Lung (tissue), 12 donors: ENCODE data around the gene NHS. TPM values are rescaled to one million over a fixed set of nuclear protein-coding genes. Genes with fewer than 3 reads are reported as not detected.

Source experiments
- ATAC-seq: fragments of 200-7000 bp; cut with Tn5 transposase; one replicate; pipeline ENCODE4 v1.9.1; 2020; ENCODE audit warnings: moderate number of reproducible peaks; ENCODE audit not compliant: insufficient read depth, low FRiP score
- DNase-seq, 3 donors: peaks; one replicate each; pipeline ENCODE4 v3.0.0-alpha.2; 2013 to 2017
- H3K27ac ChIP-seq, 2 donors: one replicate each; pipeline ENCODE4 v1.5.1; 2013; ENCODE audit warnings: mild to moderate bottlenecking in 2 of 2, moderate library complexity in 2 of 2, control low read depth in 1 of 2, inconsistent platforms in 1 of 2, low read depth in 1 of 2, low read length in 1 of 2
- H3K27me3 ChIP-seq, 3 donors: one replicate each; pipeline ENCODE4 v1.5.1; 2013; ENCODE audit warnings: low read length in 2 of 3; ENCODE audit not compliant: control insufficient read depth in 3 of 3, insufficient read depth in 3 of 3
- H3K36me3 ChIP-seq, 4 donors: one replicate each; pipeline ENCODE4 v1.5.1; 2013; ENCODE audit warnings: low read length in 4 of 4, mild to moderate bottlenecking in 1 of 4, moderate library complexity in 1 of 4; ENCODE audit not compliant: control insufficient read depth in 4 of 4, insufficient read depth in 4 of 4
- H3K4me1 ChIP-seq, 5 donors: one replicate each; pipeline ENCODE4 v1.5.1; 2013; ENCODE audit warnings: low read length in 5 of 5, mild to moderate bottlenecking in 2 of 5, moderate library complexity in 1 of 5; ENCODE audit not compliant: control insufficient read depth in 5 of 5, insufficient read depth in 5 of 5
- H3K4me3 ChIP-seq: one replicate; pipeline ENCODE4 v1.5.1; 2013; ENCODE audit warnings: mild to moderate bottlenecking, control low read depth, moderate library complexity
- H3K9ac ChIP-seq, 2 donors: one replicate each; pipeline ENCODE4 v1.5.1; 2013; ENCODE audit warnings: low read length in 2 of 2, control low read depth in 1 of 2; ENCODE audit not compliant: insufficient read depth in 1 of 2
- H3K9me3 ChIP-seq, 4 donors: one replicate each; pipeline ENCODE4 v1.5.1; 2013; ENCODE audit warnings: low read length in 3 of 4, mild to moderate bottlenecking in 1 of 4, moderate library complexity in 1 of 4; ENCODE audit not compliant: control insufficient read depth in 4 of 4, insufficient read depth in 3 of 4
- CTCF ChIP-seq: IDR thresholded peaks from 2 replicates; pipeline ENCODE4 v1.5.1; 2012; ENCODE audit warnings: mild to moderate bottlenecking; ENCODE audit errors: control extremely low read depth, extremely low read depth
- WGBS, 2 donors: extraction: QIAGEN DNeasy Blood & Tissue Kit; methylation state at CpG; one replicate each; pipeline ENCODE4 v1.1.7; 2013; 5-methylcytosine and 5-hydroxymethylcytosine counted together
- polyA plus RNA-seq, 2 donors: library from polyadenylated mRNA; stranded (reverse); fragments of 200-250 nt; gene quantifications; one replicate each; pipeline ENCODE4 v1.2.1, GENCODE V29; 2013
- total RNA-seq, 2 donors: library from RNA; depleted of rRNA in 1 of 2; stranded (reverse); fragments of >200 nt in 1 of 2; gene quantifications; one replicate each; pipeline ENCODE4 v1.2.1, GENCODE V29; 2014 to 2021
- donor health status: control.
- donor health status: control.
- donor health status: Bipolar disorder and iron deficiency.
- donor health status: healthy.
- donor health status: DM: yes; HTN: yes; CAD: no.

The NHS gene
- total and polyA plus RNA-seq, 4 donors: 0.46 to 2.0 (median 1.4) TPM

DNA sequence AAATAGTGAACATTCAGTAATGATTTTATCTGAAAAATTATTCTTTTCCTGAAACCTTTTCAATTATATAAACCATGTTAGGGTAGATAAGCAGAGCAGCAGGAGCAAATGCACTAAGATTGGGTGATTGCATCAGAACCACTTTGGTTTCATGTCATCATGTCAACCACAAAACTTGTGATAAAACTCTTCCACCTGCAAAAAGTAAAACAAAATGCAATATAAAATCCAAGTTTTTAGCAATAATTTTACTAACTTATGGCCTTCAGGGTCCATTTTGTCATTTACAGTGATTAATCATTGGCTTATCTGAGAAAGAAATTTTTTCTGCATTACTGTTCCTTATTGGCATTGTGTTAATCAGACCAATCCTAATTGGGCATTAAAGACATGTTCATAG is 42.4 kb downstream of the NHS start:
- no peak for ATAC-seq
- no peaks in the 10 kb centered on the region for H3K9me3 ChIP-seq

DNA sequence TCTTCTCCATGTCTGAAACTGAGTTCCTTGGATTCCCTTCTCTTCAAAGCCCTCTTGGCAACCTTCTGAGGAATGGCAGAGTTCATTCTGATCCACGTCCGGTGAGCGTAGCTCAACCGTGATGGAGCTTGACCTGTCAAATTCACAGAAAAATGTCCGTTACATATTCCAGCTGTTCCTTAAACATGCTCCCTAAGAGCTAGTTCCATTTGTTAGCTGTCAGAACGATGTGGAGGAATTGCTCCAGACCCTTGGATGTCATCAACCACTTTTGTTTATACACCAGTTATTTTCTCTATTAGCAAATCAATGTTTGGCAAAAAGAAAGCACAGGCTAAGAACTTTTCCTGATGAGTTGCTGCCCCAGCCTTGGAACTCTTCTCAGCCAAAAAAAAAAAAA is 50.1 kb downstream of the NHS start:
- no peak overlapping the region for H3K27ac ChIP-seq
- no peak overlapping the region for H3K9ac ChIP-seq
- WGBS, 2 donors: 70 to 85% methylated on average over 6 of the region's 6 CpGs
- peaks cover 0 to 34% (median 19%) of the 10 kb centered on the region in 3 donors for H3K27me3 ChIP-seq
- ATAC-seq (no peak), DNase-seq (peak in 2 of 3 donors; percentile 52 to 80)
- no peak for TF ChIP-seq CTCF
- H3K36me3 ChIP-seq: no peaks in the 10 kb centered on the region
- no peak overlapping the region for H3K4me3 ChIP-seq
- H3K4me1 ChIP-seq: peaks cover 0 to 2% (median 0%) of the 10 kb centered on the region in 5 donors
- peaks cover 0 to 1% (median 0%) of the 10 kb centered on the region in 4 donors for H3K9me3 ChIP-seq

More for the DNA sequence above, 42.4 kb downstream of the NHS start:
- H3K27me3 ChIP-seq: peaks cover 2 to 52% (median 38%) of the 10 kb centered on the region in 3 donors
- no peak overlapping the region for H3K9ac ChIP-seq
- H3K4me1 ChIP-seq: peaks cover 0 to 8% (median 0%) of the 10 kb centered on the region in 5 donors
- DNase-seq: no peak
- no peak for TF ChIP-seq CTCF
- H3K27ac ChIP-seq: no peak overlapping the region
- H3K4me3 ChIP-seq: no peak overlapping the region
- H3K36me3 ChIP-seq: no peaks in the 10 kb centered on the region

DNA sequence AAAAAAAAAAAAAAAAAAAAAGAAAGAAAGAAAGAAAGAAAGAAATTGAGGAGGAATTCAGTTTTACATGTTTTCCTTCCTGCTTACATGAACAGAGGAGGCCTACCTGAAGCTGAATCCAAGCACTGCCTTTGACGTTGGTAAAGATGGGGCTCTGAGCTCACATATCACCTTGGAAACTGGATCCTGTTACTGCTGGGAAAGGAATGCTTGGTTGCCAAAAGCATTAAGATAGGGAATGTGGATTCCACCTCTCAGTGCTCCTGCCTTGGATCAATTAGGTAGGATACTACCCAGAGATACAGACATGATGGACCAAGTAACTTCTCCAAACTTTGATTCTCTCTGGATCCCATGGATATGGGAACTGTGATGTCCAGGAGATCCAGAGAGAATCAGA is 50.6 kb downstream of the NHS start:
- WGBS, 2 donors: 69 to 77% methylated on average over 1 of the region's 1 CpG
- Histone ChIP-seq H3K9me3 (peaks cover 0 to 1% (median 0%) of the 10 kb centered on the region in 4 donors), H3K4me1 (peaks cover 0 to 2% (median 0%) of the 10 kb centered on the region in 5 donors), H3K4me3 (no peak overlapping the region), H3K36me3 (no peaks in the 10 kb centered on the region), H3K27ac (no peak overlapping the region), H3K9ac (no peak overlapping the region), H3K27me3 (peaks cover 0 to 34% (median 21%) of the 10 kb centered on the region in 3 donors)
- no peak for TF ChIP-seq CTCF
- no peak for DNase-seq
- ATAC-seq: no peak

DNA sequence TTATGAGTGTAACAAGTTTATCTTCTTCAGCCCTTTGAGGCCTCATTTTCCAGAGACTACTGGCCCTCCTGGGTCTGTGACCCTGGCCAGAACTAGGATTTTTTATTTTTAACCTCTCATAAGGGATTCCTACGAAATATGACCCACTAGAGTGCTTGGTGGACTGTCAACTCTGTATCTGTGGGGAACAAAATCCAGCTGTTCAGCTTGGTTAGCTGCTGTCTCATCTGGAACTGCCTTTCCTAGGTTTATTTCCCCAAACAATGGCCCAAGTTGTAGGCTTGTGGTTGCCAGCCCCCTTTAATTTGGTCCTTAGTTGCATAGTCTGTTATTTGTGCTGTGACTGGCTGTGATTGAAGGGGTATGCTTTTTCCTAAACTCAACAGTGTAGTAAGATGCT is 56.2 kb downstream of the NHS start:
- 43 to 45% methylated on average over 1 of the region's 1 CpG for whole genome bisulfite sequencing, 2 donors
- ATAC-seq: no peak
- H3K27me3 ChIP-seq: peaks cover 0 to 40% (median 16%) of the 10 kb centered on the region in 3 donors
- DNase-seq: peak; percentile 61 to 88 (median 76)
- no peak overlapping the region for H3K9ac ChIP-seq
- no peak for TF ChIP-seq CTCF
- peaks cover 0 to 2% (median 0%) of the 10 kb centered on the region in 4 donors for H3K9me3 ChIP-seq
- H3K4me3 ChIP-seq: no peak overlapping the region
- no peak overlapping the region for H3K27ac ChIP-seq
- peaks cover 0 to 5% (median 0%) of the 10 kb centered on the region in 5 donors for H3K4me1 ChIP-seq
- H3K36me3 ChIP-seq: no peaks in the 10 kb centered on the region
